Measurements from ENCODE around the gene PAPLN. TPM values are rescaled to one million over a fixed set of nuclear protein-coding genes. Genes with fewer than 3 reads are reported as not detected.

Gene PAPLN
- total and polyA plus RNA-seq, 2 of the 8 experiments (the other 6 are each of a cell fraction or from before 2014, with no cell fraction given), result 14.8 to 25.6 TPM

DNA sequence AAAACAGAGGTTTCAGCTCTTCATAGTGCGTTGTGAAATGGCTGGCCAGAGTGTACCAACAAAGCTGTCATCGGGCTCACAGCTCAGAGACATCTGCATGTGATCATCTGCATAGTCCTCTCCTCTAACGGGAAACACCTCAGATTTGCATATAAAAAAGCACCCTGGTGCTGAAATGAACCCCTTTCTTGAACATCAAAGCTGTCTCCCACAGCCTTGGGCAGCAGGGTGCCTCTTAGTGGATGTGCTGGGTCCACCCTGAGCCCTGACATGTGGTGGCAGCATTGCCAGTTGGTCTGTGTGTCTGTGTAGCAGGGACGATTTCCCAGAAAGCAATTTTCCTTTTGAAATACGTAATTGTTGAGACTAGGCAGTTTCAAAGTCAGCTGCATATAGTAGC lies 14.3 kb upstream of the PAPLN start:
- DNase-seq (ENCODE audit: low read depth in 1 of 2, low spot score in 2 of 2) (no peak), FAIRE-seq (peak; percentile 13)
- H3K56ac ChIP-seq (replicated peaks; ENCODE audit: insufficient read length, low read depth, low read length), result no peak overlapping the region
- peaks cover 1 to 4% of the 10 kb centered on the region in 2 experiments for H4K20me1 ChIP-seq (replicated peaks in 1 of 2; ENCODE audit: control insufficient read depth in 1 of 2, insufficient read depth in 2 of 2, low read length in 2 of 2)
- ChIA-PET POLR2A (ENCODE audit: partially characterized antibody) (interaction anchor here (0.7 to 1.3 kb wide), 4 partner anchors 9 to 42 kb away, joined by 3 read pairs; no protein-coding TSS in a partner anchor), CTCF (ENCODE audit: partially characterized antibody) (interaction anchor here (0.7 to 2.9 kb wide), 3 partner anchors 10 to 66 kb away, joined by 3 to 14 read pairs (median 3); no protein-coding TSS in a partner anchor)
- H3K4me1 ChIP-seq (replicated peaks in 1 of 4; ENCODE audit: control insufficient read depth in 3 of 4, insufficient read depth in 4 of 4, low read length in 3 of 4), result peaks cover 0 to 8% (median 4%) of the 10 kb centered on the region in 4 experiments; a peak in 5 of 7 replicates
- no peak overlapping the region for H3K4me3 ChIP-seq (ENCODE audit: extremely low read depth in 1 of 4, insufficient read depth in 2 of 4, low read depth in 3 of 4, low read length in 4 of 4)
- H2BK15ac ChIP-seq (ENCODE audit: low read length), result no peak overlapping the region
- H3K23me2 ChIP-seq (ENCODE audit: low read depth, low read length), result no peaks in the 10 kb centered on the region
- H3K23ac ChIP-seq (ENCODE audit: insufficient read length), result no peak overlapping the region
- 0 out of 4 replicates have a peak overlapping the region, but pooled peaks have one; percentile 9 to 24 for H3K4me2 ChIP-seq (ENCODE audit: insufficient read depth in 1 of 2, low read depth in 2 of 2, low read length in 2 of 2)
- no peak overlapping the region for H4K91ac ChIP-seq (replicated peaks; ENCODE audit: insufficient read length, low read length)
- H2AK5ac ChIP-seq (ENCODE audit: low read depth, low read length), result no peak overlapping the region
- no peak overlapping the region for H2BK120ac ChIP-seq (replicated peaks; ENCODE audit: low read depth, low read length)
- H3K79me1 ChIP-seq (ENCODE audit: low read depth, low read length), result no peaks in the 10 kb centered on the region
- H3K14ac ChIP-seq (ENCODE audit: insufficient read length), result no peak overlapping the region
- no peak overlapping the region for H3K18ac ChIP-seq (ENCODE audit: extremely low read depth, low read length)
- no peak overlapping the region; the same call in 1 of the 2 replicates for H2BK5ac ChIP-seq (ENCODE audit: low read depth, low read length)
- no peak overlapping the region for H2AFZ ChIP-seq (ENCODE audit: low read length)
- no peak overlapping the region for H3K4ac ChIP-seq (replicated peaks; ENCODE audit: insufficient read length, low read depth, low read length)
- H3K27me3 ChIP-seq (replicated peaks in 1 of 4; ENCODE audit: control insufficient read depth in 3 of 4, extremely low read depth in 1 of 4, insufficient read depth in 3 of 4, low read length in 3 of 4), result no peaks in the 10 kb centered on the region
- H2BK12ac ChIP-seq (ENCODE audit: low read depth, low read length), result no peak overlapping the region
- no peak overlapping the region for H2BK20ac ChIP-seq (ENCODE audit: low read length)
- peak; percentile 16 for TF ChIP-seq NANOG (IDR thresholded peaks at IDR 0.05; ENCODE audit: insufficient read depth, low read depth, low read length, poor library complexity, severe bottlenecking)
- no peak for TF ChIP-seq EZH2 (IDR thresholded peaks at IDR 0.05; ENCODE audit: low read depth, low read length, severe bottlenecking)
- TF ChIP-seq, protein P1, sequence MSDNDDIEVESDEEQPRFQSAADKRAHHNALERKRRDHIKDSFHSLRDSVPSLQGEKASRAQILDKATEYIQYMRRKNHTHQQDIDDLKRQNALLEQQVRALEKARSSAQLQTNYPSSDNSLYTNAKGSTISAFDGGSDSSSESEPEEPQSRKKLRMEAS (IDR thresholded peaks at IDR 0.05), result 0 out of 2 replicates have a peak, but pooled peaks have one; percentile 25
- no peak overlapping the region for H4K5ac ChIP-seq (ENCODE audit: insufficient read length, low read depth, low read length)
- peaks cover 4 to 19% (median 10%) of the 10 kb centered on the region in 4 experiments; a peak in 7 of 8 replicates for H3K36me3 ChIP-seq (ENCODE audit: control insufficient read depth in 2 of 4, insufficient read depth in 4 of 4, low read length in 3 of 4)
- H3K79me2 ChIP-seq (ENCODE audit: control insufficient read depth in 1 of 2, insufficient read depth in 2 of 2, low read length in 2 of 2), result no peaks in the 10 kb centered on the region
- H4K8ac ChIP-seq (ENCODE audit: extremely low read depth, insufficient read depth, low read length), result no peak overlapping the region
- no peak overlapping the region for H3K9ac ChIP-seq (replicated peaks in 1 of 4; ENCODE audit: extremely low read depth in 1 of 4, low read depth in 3 of 4, low read length in 3 of 4)
- WGBS, 2 experiments (ENCODE audit: extremely low coverage in 1 of 2, insufficient coverage in 1 of 2, insufficient read length in 1 of 2, insufficient replicate concordance in 2 of 2, low coverage in 1 of 2, low lambda C conversion rate in 2 of 2, missing lambda C conversion rate in 1 of 2), result 46% methylated on average over 5 of the region's 5 CpGs; no CpG with 5 or more reads in 1 of the 2 experiments
- no peaks in the 10 kb centered on the region for H3K9me3 ChIP-seq (ENCODE audit: insufficient read depth in 2 of 2, low read depth in 1 of 2, low read length in 1 of 2)
- no peak overlapping the region for H3K27ac ChIP-seq (ENCODE audit: low read depth, low read length)

Data from H1 (cell line).